Tongue (tissue), 2 donors: Measurements from ENCODE around the gene PRSS1. TPM values are rescaled to one million over a fixed set of nuclear protein-coding genes. Genes with fewer than 3 reads are reported as not detected.
"Not testable (repeated sequence)": the region's sequence is repeated elsewhere in the genome, so short reads cannot be mapped to it uniquely, and the experiment has no call there.

Experiments used
- DNase-seq: peaks from one replicate; pipeline ENCODE4 v3.0.0-alpha.2; 2015
- total RNA-seq: library from RNA; depleted of rRNA; stranded (reverse); fragments of >200 nt; gene quantifications from one replicate; pipeline ENCODE4 v1.2.3, GENCODE V29; 2014

Gene PRSS1
- total RNA-seq, 1 donor from 2014 or later = not detected

DNA sequence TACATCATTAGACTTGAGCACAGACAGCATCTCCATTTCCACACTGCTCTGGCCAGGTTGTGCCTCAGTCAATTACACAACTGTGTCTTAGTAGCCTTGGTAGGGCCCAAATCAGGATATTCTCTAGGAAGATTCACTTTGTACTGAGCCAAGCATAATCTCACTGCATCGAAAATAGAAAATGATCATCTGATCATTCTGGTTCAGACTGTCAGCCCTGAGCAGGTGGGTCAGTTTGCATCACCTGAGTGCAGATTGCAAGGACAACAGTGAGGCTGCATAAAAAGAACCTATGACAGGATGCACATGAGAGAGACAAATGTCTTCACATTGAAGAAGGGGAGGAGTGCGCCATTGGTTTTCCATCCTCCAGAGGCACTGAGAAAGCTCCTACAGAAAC is 862 bp upstream of the PRSS1 start:
- not testable (repeated sequence) for DNase-seq

- DNase-seq = no peak
These were observed 1.2 kb downstream of the PRSS1 start for GRCh38 chr7:142750321-142750938.

GRCh38 chr7:142751526-142752175 is 2.4 kb downstream of the PRSS1 start:
- not testable (repeated sequence) for DNase-seq

DNA sequence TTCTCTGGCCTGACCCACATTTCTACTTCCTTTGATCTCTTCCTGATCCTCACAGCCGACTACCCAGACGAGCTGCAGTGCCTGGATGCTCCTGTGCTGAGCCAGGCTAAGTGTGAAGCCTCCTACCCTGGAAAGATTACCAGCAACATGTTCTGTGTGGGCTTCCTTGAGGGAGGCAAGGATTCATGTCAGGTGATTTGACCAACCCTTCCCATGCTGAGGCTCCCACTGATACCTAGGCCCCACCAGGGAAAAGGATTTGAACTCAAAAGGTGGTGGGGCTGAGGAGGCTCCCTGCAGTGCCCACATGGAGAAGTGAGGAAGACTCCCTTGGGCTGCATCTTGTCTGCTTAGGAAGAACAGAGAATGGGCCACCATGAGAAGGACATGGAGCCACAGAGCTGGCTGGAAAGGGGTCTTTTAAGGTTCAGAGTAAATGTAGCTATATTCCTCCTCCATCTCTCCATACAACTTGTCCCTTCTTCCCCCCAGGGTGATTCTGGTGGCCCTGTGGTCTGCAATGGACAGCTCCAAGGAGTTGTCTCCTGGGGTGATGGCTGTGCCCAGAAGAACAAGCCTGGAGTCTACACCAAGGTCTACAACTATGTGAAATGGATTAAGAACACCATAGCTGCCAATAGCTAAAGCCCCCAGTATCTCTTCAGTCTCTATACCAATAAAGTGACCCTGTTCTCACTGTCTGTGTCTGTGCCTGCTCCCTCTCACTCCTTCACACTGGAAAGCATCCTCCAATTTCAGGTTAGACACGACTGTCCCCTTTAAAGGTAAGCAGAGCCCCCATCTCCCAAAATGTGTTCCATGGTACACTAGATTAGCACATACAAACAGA is 3.3 kb downstream of the PRSS1 start:
- DNase-seq = no peak

DNA sequence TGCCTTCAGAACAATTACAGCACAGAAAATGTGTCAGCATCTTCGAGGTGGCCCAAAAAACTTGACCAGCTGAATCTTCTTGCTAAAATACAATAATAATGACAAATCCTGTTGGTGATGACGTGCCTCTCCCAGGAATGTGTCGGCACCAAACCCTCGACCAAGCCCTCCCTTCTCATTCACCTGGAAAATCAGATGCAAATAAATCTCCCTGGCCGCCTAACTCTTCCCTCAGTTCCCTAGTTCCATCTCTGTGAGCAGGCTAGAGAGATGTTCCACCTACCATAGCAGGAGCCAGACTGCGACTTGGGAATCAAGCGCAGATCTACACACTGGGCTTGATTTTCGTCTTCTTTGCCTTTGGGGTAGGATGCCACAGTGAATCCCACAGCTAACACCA is 4.1 kb downstream of the PRSS1 start:
- no peak for DNase-seq

DNA sequence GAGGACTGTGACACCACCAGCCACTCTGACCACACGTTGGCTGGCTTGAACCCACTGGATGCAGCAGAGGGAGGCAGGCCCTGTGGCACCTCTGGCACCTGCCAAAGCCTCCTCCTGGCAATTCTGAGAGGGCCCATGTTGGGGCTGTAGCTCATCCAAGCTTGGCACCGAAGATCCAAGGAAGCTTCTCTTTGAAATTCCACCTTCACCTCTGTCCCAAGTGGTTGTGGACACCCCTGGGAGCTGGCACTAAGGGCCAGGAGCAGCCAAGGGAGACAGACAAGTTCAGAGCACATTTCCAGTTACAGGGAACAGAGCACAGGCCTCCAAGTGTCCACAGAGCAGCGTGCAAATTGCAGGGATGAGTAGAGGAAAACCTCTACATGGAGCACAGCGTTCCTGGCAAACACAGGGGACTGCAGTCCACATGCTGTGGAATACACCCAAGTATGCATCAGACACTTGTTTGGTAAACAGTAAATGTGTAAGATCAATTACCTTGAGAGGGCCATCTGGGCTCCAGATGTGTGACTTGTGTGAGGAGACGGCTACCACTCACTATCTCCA is 4.7 kb downstream of the PRSS1 start:
- peak; percentile 62 for DNase-seq

GRCh38 chr7:142754681-142755575 is 5.7 kb downstream of the PRSS1 start:
- DNase-seq = no peak

DNA sequence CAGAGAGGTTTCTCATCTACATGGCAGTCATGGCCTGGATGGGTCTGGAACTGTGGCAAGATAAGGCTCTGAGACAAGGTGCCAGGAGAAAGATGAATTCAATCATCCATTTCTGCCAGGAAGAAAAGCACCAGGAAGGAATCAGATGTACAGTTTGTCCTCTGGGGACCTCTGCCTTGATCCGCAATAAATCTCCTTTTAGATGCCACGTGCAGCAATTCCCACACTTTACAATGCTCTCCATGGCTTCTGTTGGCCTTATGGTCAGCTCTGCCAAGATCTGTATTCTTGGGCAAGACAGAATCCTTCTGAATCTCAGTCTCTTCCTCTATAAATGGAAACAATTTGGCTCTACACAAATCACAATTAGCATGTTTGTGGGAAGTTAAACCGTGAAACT is 9.0 kb downstream of the PRSS1 start:
- not testable (repeated sequence) for DNase-seq

DNA sequence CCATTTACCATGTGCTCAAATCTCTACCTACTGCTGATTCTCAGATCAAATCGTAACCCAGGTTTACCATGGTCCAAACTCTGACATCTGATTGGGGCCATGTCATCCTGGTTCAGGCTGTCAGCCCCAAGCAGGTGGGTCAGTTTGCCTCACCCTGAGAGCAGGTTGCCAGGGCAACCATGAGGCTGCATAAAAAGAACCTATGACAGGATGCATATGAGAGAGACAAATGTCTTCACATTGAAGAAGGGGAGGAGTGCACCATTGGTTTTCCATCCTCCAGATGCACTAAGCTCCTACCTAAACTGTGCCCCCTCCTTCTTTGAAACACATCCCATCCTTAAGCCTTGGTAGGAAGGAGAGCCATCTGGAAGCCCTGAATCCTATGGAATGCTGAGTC is 10.2 kb downstream of the PRSS1 start:
- DNase-seq = no peak

GRCh38 chr7:142760071-142760642 is 10.9 kb downstream of the PRSS1 start:
- DNase-seq = no peak

- DNase-seq = not testable (repeated sequence)
These were observed 12.3 kb downstream of the PRSS1 start for GRCh38 chr7:142761606-142762005.

GRCh38 chr7:142762104-142762503 is 12.8 kb downstream of the PRSS1 start:
- DNase-seq = no peak

DNA sequence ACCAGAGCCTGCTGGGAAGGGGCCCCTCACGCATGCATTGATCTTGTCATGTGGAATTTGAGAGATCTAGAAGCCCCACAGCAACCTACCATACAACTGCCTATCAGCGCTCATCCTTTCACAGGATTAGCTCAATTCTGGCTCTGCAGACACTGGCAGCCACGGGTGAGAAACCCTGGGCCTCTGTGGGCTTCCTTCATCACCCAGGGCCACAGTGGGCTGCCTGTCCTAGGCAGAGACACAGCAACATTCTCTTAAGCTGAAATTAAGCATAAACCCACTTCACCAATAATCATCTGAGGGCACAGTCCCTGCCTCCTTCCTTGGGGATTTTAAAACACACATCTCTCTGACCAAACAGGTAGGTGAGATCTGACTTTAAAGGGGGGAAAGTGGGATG is 18.2 kb downstream of the PRSS1 start:
- DNase-seq = no peak

GRCh38 chr7:142767861-142768260 is 18.6 kb downstream of the PRSS1 start:
- DNase-seq = no peak

DNA sequence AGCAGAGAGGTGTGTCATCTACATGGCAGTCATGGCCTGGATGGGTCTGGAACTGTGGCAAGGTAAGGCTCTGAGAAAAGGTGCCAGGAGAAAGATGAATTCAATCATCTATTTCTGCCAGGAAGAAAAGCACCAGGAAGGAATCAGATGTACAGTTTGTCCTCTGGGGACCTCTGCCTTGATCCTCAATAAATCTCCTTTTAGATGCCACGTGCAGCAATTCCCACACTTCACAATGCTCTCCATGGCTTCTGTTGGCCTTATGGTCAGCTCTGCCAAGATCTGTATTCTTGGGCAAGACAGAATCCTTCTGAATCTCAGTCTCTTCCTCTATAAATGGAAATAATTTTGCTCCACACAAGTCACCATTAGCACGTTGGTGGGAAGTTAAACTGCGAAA is 19.6 kb downstream of the PRSS1 start:
- not testable (repeated sequence) for DNase-seq

DNA sequence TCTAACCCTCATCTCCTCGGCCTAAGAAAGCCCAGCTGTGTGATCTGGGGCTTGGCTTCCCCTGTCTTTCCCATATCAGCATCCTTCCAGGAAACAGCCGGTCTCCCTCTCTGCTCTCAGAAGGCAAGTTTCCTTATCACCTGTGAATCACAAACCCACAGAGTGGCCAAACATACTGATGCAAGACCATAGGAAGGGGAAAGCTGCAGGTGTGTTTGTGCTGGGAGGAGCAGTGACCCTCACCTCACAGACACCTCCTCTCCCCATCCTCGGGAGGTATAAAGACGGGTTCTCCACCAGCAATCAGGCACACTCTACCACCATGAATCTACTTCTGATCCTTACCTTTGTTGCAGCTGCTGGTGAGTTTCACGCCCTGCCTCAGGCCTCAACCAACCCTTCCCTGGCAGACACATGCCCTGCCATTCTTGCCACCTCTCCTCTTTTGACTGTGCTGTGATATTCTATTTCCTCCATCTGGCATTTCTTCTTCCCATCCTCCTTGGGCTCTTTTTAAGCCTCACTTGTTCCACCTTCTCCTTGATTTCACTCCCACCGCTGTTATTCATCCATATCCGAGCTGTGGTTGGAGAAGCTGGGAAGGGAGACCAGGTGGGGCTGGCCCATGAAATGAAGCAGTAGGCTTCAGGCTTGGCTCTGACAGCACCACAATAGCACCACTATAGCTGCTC is 21.5 kb downstream of the PRSS1 start, which contains the start of gene PRSS2:
Gene PRSS2, plus strand, starts transcription at position 310 of the 692 bp plus-strand sequence. Its CDS starts 13 bp downstream, at position 323.
- peak; percentile 52 for DNase-seq

- no peak for DNase-seq
These were observed 22.1 kb downstream of the PRSS1 start for GRCh38 chr7:142771353-142771723.

DNA sequence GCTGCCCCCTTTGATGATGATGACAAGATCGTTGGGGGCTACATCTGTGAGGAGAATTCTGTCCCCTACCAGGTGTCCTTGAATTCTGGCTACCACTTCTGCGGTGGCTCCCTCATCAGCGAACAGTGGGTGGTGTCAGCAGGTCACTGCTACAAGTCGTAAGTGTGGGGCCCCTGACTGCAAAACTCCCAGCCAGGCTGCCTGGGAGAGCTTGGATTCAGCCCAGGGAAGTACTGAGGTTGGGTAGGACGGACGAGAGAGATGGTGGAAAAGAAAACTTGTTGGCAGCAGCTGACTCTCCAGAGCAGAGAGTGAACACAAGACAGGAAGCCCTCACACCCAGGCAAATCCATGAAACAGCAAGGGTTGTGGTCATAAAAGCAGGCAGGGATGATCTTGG is 22.8 kb downstream of the PRSS1 start:
- no peak for DNase-seq

DNA sequence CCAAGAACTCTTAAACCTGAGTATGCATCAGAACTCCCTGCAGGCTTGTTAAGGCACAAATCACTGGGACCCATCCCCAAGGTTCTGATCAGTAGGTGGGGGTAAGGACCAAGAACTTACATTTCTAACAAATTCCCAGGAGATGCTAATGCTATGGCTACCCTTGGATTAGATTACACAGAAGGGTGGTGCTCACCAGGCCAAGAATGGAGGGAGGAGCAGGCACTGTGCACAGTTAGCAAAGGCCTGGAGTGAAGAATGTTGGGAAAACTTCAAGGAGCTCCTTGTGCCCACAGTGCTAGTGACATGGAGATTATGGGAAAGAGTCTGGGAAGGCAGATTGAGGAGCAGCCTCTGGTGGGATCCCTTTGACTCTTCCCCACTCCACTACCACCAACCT is 23.4 kb downstream of the PRSS1 start:
- no peak for DNase-seq

- DNase-seq = no peak
These were observed 24.0 kb downstream of the PRSS1 start for GRCh38 chr7:142773230-142773629.
